HCT116 (cell line): ENCODE results near the gene PTPRJ. TPM values are rescaled to one million over a fixed set of nuclear protein-coding genes. Genes with fewer than 3 reads are reported as not detected.

Source experiments
- ATAC-seq: fragments of 200-7000 bp; cut with Tn5 transposase; 2 replicates; pipeline ENCODE4 v1.9.1; 2020; ENCODE audit warnings: mild to moderate bottlenecking, moderate library complexity
- BruUV-seq: library from RNA; stranded (reverse); fragments of 400-500 nt; replicated peaks from 2 replicates; lab custom pipeline; 2021; lab: Mats Ljungman, UMichigan
- CTCF ChIA-PET: fragments of 300-600 bp; sonication (Branson Sonifier 250); formaldehyde crosslinking; loops from one replicate; lab custom pipeline; 2021; ENCODE audit warnings: antibody characterized with exemption; lab: Charles Lee
- POLR2A ChIA-PET: fragments of 300-600, 350-600 bp; sonication (Branson Sonifier 250); formaldehyde crosslinking; loops from one replicate; lab custom pipeline; 2021; ENCODE audit warnings: antibody characterized with exemption; lab: Charles Lee
- RAD21 ChIA-PET, 2 experiments: fragments of 300-600 bp; sonication (Branson Sonifier 250); formaldehyde crosslinking; loops; one replicate each; lab custom pipeline; 2023; ENCODE audit warnings: low total read pairs in 2 of 2; ENCODE audit not compliant: uncharacterized antibody in 2 of 2, unreplicated experiment in 2 of 2, low non-redundant PET in 1 of 2; lab: Charles Lee
- DNase-seq: peaks from one replicate; pipeline ENCODE4 v3.0.0-alpha.2; 2010; ENCODE audit warnings: low read depth, low spot score
- H2AFZ ChIP-seq: fragments of 200-600 bp; shearing (Covaris generic), sonication (generic); 2 replicates; pipeline ENCODE4 v1.6.1; 2017; ENCODE audit warnings: low read depth, mixed run types, mixed read lengths, antibody characterized with exemption, low read length; ENCODE audit not compliant: poor library complexity, severe bottlenecking
- H3K27ac ChIP-seq: 2 replicates; pipeline ENCODE4 v1.5.1; 2012; ENCODE audit warnings: low read depth, low read length
- H3K27me3 ChIP-seq: fragments of 200-600 bp; sonication (generic); 2 replicates; pipeline ENCODE4 v1.6.1; 2016; ENCODE audit warnings: mixed run types, low read length, mixed read lengths; ENCODE audit not compliant: insufficient read depth
- H3K36me3 ChIP-seq, 2 experiments: fragments of 200-500 bp in 1 of 2; fragments of 200-600 bp in 1 of 2; sonication (Bioruptor generic) in 1 of 2; sonication (generic) in 1 of 2; 2 replicates each; pipeline versions ENCODE4 v1.5.1 to v1.6.1; 2014 to 2016; ENCODE audit warnings: low read length in 2 of 2, inconsistent platforms in 1 of 2, mixed read lengths in 1 of 2, mixed run types in 1 of 2; ENCODE audit not compliant: insufficient read depth in 2 of 2, control insufficient read depth in 1 of 2
- H3K4me1 ChIP-seq, 2 experiments: fragments of 200-600 bp in 1 of 2; sonication (generic) in 1 of 2; 2 replicates each; pipeline versions ENCODE4 v1.5.1 to v1.6.1; 2012 to 2017; ENCODE audit warnings: low read length in 2 of 2, inconsistent platforms in 1 of 2, mild to moderate bottlenecking in 1 of 2, mixed read lengths in 1 of 2, mixed run types in 1 of 2, moderate library complexity in 1 of 2; ENCODE audit not compliant: insufficient read depth in 2 of 2, control insufficient read depth in 1 of 2
- H3K4me2 ChIP-seq: fragments of 200-600 bp; sonication (generic); 2 replicates; pipeline ENCODE4 v1.6.1; 2017; ENCODE audit warnings: mixed run types, low read length, mixed read lengths
- H3K4me3 ChIP-seq, 2 experiments: fragments of 200-600 bp in 1 of 2; sonication (generic) in 1 of 2; replicated peaks in 1 of 2; 2 replicates each; pipeline ENCODE4 v1.5.1; 2011 to 2016; ENCODE audit warnings: low read length in 2 of 2, control low read depth in 1 of 2, low read depth in 1 of 2, mild to moderate bottlenecking in 1 of 2, mixed read lengths in 1 of 2, mixed run types in 1 of 2
- H3K79me2 ChIP-seq: fragments of 200-600 bp; sonication (generic); 2 replicates; pipeline ENCODE4 v1.6.1; 2017; ENCODE audit warnings: mild to moderate bottlenecking, mixed run types, low read length, moderate library complexity, mixed read lengths; ENCODE audit not compliant: insufficient read depth
- H3K9ac ChIP-seq: fragments of 200-600 bp; sonication (generic); 2 replicates; pipeline ENCODE4 v1.6.1; 2016; ENCODE audit warnings: low read length, mixed read lengths
- H3K9me2 ChIP-seq: fragments of 200-600 bp; sonication (generic), shearing (Covaris generic); 2 replicates; pipeline ENCODE4 v1.6.1; 2017; ENCODE audit warnings: mixed run types, mild to moderate bottlenecking, moderate library complexity; ENCODE audit not compliant: insufficient read depth
- H3K9me3 ChIP-seq, 2 experiments: fragments of 200-500 bp in 1 of 2; fragments of 200-600 bp in 1 of 2; sonication (Bioruptor generic) in 1 of 2; sonication (generic) in 1 of 2; 2 replicates each; pipeline ENCODE4 v1.6.1; 2014 to 2017; ENCODE audit warnings: low read length in 2 of 2, mixed read lengths in 2 of 2, inconsistent platforms in 1 of 2, low read depth in 1 of 2, mild to moderate bottlenecking in 1 of 2, mixed run types in 1 of 2, moderate library complexity in 1 of 2; ENCODE audit not compliant: control insufficient read depth in 1 of 2, insufficient read depth in 1 of 2
- H4K20me1 ChIP-seq: fragments of 200-600 bp; sonication (generic), shearing (Covaris generic); 2 replicates; pipeline ENCODE4 v1.6.1; 2017; ENCODE audit warnings: mixed run types, mild to moderate bottlenecking, moderate library complexity; ENCODE audit not compliant: insufficient read depth
- CBX3 ChIP-seq: IDR thresholded peaks from 2 replicates; pipeline ENCODE4 v1.6.1; 2012; ENCODE audit warnings: low read depth
- CEBPB ChIP-seq: IDR thresholded peaks from 2 replicates; pipeline ENCODE4 v1.6.1; 2012; ENCODE audit warnings: low read depth
- ELF1 ChIP-seq: IDR thresholded peaks from 2 replicates; pipeline ENCODE4 v1.6.1; 2012; ENCODE audit warnings: low read depth, borderline replicate concordance
- EZH2 ChIP-seq: fragments of 200-600 bp; sonication (generic); IDR thresholded peaks from 2 replicates; pipeline ENCODE4 v1.6.1; 2017; ENCODE audit warnings: antibody characterized with exemption, mixed run types
- EZH2phosphoT487 ChIP-seq: fragments of 200-600 bp; IDR thresholded peaks from 2 replicates; pipeline ENCODE4 v1.6.1; 2018; ENCODE audit warnings: antibody characterized with exemption, borderline replicate concordance
- FOSL1 ChIP-seq: IDR thresholded peaks from 2 replicates; pipeline ENCODE4 v1.6.1; 2012; ENCODE audit warnings: low read depth
- JUND ChIP-seq: IDR thresholded peaks from 2 replicates; pipeline ENCODE4 v1.6.1; 2012
- POLR2A ChIP-seq: IDR thresholded peaks from 2 replicates; pipeline ENCODE4 v1.7.0; 2011; ENCODE audit warnings: borderline replicate concordance; ENCODE audit not compliant: insufficient read depth, insufficient read length; ENCODE audit errors: extremely low read depth
- POLR2AphosphoS5 ChIP-seq: IDR thresholded peaks from 2 replicates; pipeline ENCODE4 v1.6.1; 2011; ENCODE audit warnings: mild to moderate bottlenecking, low read depth, low read length, moderate library complexity
- RAD21 ChIP-seq: IDR thresholded peaks from 2 replicates; pipeline ENCODE4 v1.6.1; 2012; ENCODE audit warnings: low read depth, mild to moderate bottlenecking
- SIN3A ChIP-seq: IDR thresholded peaks from 2 replicates; pipeline ENCODE4 v1.6.1; 2012; ENCODE audit warnings: low read depth
- SP1 ChIP-seq: IDR thresholded peaks from 2 replicates; pipeline ENCODE4 v1.6.1; 2012; ENCODE audit warnings: low read depth
- SRF ChIP-seq: IDR thresholded peaks from 2 replicates; pipeline ENCODE4 v1.6.1; 2012; ENCODE audit warnings: low read depth
- TCF7L2 ChIP-seq: IDR thresholded peaks from 2 replicates; pipeline ENCODE4 v1.7.0; 2011; ENCODE audit warnings: borderline replicate concordance, inconsistent platforms; ENCODE audit not compliant: insufficient read depth, insufficient read length; ENCODE audit errors: extremely low read depth
- ZFX ChIP-seq: fragments of 450-650 bp; IDR thresholded peaks from 2 replicates; pipeline ENCODE4 v1.6.1; 2017
- ZNF274 ChIP-seq: fragments of 200-500 bp; sonication (Bioruptor generic); IDR thresholded peaks from 2 replicates; pipeline ENCODE4 v1.6.1; 2014; ENCODE audit warnings: mild to moderate bottlenecking, low read depth, low read length, inconsistent platforms
- intact Hi-C: fragments of 100-400 bp; cut with micrococcal nuclease; formaldehyde crosslinking; loops from 2 replicates; pipeline ENCODE4 v1.10.0; 2022
- total RNA-seq: library from RNA; stranded (reverse); gene quantifications from one replicate; pipeline ENCODE4 v1.2.1, GENCODE V29; 2021; ENCODE audit not compliant: unreplicated experiment
- TF ChIP-seq, protein P1 (sequence below): IDR thresholded peaks from 2 replicates; pipeline ENCODE4 v1.6.1; 2012
- TF ChIP-seq, protein P2 (sequence below): IDR thresholded peaks from 2 replicates; pipeline ENCODE4 v1.6.1; 2012
- TF ChIP-seq, protein P3 (sequence below), 3 experiments: fragments of 200-600 bp in 1 of 3; sonication (generic) in 1 of 3; IDR thresholded peaks in 2 of 3; conservative IDR thresholded peaks in 1 of 3; 2 replicates each; pipeline ENCODE4 v1.5.1; 2012 to 2017; ENCODE audit warnings: low read depth in 2 of 3, low read length in 2 of 3, antibody characterized with exemption in 1 of 3, borderline replicate concordance in 1 of 3, control low read depth in 1 of 3, mild to moderate bottlenecking in 1 of 3, mixed read lengths in 1 of 3, mixed run types in 1 of 3, moderate library complexity in 1 of 3; ENCODE audit not compliant: insufficient read depth in 1 of 3

Gene PTPRJ
- total RNA-seq, 1 experiment from 2014 or later, result 19.1 TPM

GRCh38 chr11:47944632-47945031 lies 35.7 kb upstream of the PTPRJ start:
- Histone ChIP-seq H3K27ac (no peak overlapping the region), H3K9me3 (no peaks in the 10 kb centered on the region), H3K36me3 (no peaks in the 10 kb centered on the region), H3K4me3 (no peak overlapping the region), H2AFZ (peak overlapping the region; percentile 83), H3K79me2 (no peaks in the 10 kb centered on the region), H3K27me3 (no peaks in the 10 kb centered on the region), H4K20me1 (no peaks in the 10 kb centered on the region), H3K4me2 (peak overlapping the region; percentile 46; the same call in 1 of the 2 replicates), H3K4me1 (peaks cover 37 to 61% of the 10 kb centered on the region in 2 experiments), H3K9ac (peak overlapping the region; percentile 32; the same call in 1 of the 2 replicates), H3K9me2 (no peaks in the 10 kb centered on the region)
- ATAC-seq (no peak), DNase-seq (no peak)
- ChIA-PET RAD21 (no interaction called here), POLR2A (no interaction called here), CTCF (no interaction called here)
- intact Hi-C loops, result loop anchor here (5.0 kb wide), 1 partner anchor 38 kb away; the partner anchor contains the start of gene PTPRJ
- BruUV-seq, result no TSS peak
- TF ChIP-seq POLR2AphosphoS5, result no peak
- TF ChIP-seq SIN3A, result no peak
- TF ChIP-seq, protein P1, sequence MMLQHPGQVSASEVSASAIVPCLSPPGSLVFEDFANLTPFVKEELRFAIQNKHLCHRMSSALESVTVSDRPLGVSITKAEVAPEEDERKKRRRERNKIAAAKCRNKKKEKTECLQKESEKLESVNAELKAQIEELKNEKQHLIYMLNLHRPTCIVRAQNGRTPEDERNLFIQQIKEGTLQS, result no peak
- TF ChIP-seq FOSL1, result no peak
- TF ChIP-seq, protein P2, sequence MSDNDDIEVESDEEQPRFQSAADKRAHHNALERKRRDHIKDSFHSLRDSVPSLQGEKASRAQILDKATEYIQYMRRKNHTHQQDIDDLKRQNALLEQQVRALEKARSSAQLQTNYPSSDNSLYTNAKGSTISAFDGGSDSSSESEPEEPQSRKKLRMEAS, result no peak
- TF ChIP-seq SP1, result no peak
- no peak for TF ChIP-seq ELF1
- TF ChIP-seq CBX3, result no peak
- TF ChIP-seq CEBPB, result no peak
- TF ChIP-seq RAD21, result no peak
- TF ChIP-seq ZNF274, result no peak
- no peak for TF ChIP-seq POLR2A
- no peak for TF ChIP-seq JUND
- no peak for TF ChIP-seq TCF7L2
- TF ChIP-seq ZFX, result no peak
- TF ChIP-seq EZH2, result no peak
- TF ChIP-seq, protein P3, sequence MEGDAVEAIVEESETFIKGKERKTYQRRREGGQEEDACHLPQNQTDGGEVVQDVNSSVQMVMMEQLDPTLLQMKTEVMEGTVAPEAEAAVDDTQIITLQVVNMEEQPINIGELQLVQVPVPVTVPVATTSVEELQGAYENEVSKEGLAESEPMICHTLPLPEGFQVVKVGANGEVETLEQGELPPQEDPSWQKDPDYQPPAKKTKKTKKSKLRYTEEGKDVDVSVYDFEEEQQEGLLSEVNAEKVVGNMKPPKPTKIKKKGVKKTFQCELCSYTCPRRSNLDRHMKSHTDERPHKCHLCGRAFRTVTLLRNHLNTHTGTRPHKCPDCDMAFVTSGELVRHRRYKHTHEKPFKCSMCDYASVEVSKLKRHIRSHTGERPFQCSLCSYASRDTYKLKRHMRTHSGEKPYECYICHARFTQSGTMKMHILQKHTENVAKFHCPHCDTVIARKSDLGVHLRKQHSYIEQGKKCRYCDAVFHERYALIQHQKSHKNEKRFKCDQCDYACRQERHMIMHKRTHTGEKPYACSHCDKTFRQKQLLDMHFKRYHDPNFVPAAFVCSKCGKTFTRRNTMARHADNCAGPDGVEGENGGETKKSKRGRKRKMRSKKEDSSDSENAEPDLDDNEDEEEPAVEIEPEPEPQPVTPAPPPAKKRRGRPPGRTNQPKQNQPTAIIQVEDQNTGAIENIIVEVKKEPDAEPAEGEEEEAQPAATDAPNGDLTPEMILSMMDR (IDR thresholded peaks at IDR 0.05 in 2 of 3, conservative IDR thresholded peaks at IDR 0.05 in 1 of 3; ENCODE audit: borderline replicate concordance in 1 of 3, insufficient read depth in 1 of 3, low read depth in 2 of 3, low read length in 2 of 3), result no peak
- no peak for TF ChIP-seq EZH2phosphoT487
- no peak for TF ChIP-seq SRF
